ENCODE data around the gene NET1.

NET1 gene

DNA sequence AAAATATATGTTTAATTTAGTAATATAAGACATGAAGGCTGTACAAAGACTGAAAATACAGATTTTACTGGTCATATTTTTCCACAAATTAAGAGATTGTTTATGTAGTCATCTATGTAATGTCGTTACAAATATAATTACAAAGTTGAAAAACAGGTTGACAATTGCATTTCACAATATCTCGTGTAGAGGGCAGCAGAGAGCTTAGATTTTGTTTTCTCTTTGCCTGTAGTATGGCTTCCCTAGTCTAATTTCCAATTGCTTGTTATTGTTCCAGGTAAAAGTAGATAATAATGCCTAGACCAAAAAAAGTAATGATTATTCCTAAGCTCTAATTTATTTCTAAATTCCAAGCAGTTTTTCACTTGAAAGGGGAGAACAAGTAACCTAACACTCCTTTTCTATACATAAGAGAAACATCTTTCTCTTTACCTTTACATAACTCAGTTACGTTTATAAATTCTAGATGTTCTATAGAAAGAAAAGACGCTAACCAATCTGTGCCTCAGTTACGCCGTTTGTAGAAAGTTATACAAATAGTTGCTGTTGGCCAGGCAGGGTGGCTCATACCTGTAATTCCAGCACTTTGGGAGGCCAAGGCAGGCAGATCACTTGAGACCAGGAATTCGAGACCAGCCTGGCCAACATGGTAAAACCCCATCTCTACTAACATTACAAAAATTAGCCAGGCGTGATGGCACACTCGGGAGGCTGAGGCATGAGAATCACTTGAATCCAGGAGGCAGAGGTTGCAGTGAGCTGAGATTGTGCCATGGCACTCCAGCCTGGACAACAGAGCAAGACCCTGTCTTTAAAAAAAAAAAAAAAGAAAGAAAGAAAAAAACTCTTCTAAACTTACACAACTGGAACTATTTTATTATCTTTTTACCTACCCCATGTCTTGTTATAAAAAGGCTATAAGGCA, 30.0 kb downstream of the NET1 start:
- no peak for DNase-seq (ENCODE audit: low read depth)

DNA sequence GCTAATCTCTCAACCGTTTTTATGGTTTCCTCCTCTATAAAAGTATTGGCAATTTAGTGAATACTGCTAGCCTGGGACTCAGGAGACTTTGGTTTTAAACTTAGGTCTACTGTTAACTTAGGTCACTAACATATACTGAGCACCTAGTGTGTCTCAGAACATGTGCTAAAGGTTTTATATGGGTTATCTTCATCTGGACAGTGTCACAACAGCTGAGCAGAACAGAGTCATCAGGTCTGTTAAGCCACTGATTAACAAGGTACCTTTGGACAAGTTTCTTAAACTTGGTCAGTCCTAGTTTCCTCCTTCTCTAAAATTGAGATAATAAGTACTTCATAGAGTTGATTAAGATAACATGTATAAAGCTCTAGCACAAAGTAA, 30.6 kb downstream of the NET1 start:
- no peak for DNase-seq (ENCODE audit: low read depth)

DNA sequence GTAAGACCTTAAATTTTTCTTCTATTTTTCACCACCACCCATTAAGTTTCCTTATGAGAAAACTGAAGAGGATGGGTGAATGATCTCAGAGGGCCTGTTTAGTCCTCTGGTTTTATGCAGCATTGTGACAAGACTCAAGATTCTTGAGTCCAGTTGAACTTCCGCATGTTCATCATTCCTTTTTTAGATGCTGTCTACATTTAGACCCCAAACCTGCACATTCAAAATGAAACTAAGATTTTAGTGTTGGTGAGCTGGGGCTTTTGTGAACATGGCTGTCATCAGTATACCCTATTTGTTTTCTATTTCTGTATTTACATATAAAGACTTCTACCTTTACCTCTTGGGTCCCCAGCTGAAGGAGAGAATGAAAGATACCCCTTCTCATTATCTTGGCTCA, 31.1 kb downstream of the NET1 start:
- DNase-seq (ENCODE audit: low read depth) = no peak

DNA sequence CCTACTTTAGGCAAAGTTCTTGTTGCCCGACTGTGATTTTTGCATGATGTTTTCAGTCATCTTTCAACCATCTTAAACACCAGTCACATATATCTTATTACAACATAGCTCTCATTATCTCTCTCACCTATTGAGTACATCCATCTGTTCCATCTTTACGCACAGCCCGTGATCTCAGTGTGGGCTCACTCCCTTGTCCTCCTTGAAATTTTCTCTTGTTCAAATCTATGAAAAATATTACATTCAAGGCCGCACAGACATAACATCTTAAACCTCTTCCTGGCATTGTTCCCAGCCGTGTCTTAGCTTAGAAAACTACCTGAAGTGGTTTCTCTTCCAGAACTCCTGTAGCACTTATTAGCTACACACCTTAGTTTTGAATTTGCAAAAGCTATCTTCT, 32.6 kb downstream of the NET1 start:
- DNase-seq (ENCODE audit: low read depth) = no peak

DNA sequence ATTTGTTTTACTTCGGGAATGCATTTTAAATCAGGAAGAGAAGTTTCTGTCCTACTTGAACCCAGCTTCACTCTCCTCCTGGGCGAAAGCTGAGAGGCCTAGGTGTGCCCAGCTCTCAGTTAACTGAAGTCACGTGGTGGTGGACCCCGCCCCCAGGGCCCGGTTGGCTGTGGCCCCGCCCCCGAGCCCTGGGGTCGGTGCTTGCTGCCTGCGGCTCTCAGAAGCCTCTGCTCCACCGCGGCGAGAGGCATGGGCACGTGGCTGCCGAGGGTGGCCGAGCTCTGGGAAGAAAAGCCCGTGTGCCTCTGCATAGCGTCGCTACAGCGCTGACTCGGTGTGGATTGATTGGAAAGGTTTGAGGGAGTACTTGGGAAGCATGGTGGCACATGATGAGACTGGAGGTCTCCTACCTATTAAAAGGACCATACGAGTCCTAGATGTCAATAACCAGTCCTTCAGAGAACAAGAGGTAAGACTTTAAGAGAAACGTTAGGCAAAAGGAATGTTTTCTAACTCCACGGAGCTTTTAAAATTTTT, 34.1 kb downstream of the NET1 start:
- peak; percentile 57 for DNase-seq (ENCODE audit: low read depth)

DNA sequence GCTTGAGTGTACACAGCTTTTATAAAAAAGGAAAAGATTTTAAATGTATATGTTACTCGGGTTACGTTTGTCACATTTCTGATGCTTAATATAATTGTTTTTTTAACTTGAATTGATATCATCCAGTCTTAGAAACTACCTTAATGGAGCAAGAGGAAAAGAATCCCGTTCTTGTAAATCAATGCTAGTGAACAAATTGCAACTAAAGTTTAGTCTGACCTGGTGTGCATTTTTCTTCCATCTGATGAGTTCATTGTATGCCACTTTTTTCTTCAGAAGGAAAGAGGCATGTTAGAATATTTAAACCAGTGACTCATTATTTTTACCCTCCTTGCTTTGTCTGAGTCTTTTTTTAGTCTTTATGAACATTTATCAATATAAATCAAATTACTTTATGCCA, 34.7 kb downstream of the NET1 start:
- no peak for DNase-seq (ENCODE audit: low read depth)

DNA sequence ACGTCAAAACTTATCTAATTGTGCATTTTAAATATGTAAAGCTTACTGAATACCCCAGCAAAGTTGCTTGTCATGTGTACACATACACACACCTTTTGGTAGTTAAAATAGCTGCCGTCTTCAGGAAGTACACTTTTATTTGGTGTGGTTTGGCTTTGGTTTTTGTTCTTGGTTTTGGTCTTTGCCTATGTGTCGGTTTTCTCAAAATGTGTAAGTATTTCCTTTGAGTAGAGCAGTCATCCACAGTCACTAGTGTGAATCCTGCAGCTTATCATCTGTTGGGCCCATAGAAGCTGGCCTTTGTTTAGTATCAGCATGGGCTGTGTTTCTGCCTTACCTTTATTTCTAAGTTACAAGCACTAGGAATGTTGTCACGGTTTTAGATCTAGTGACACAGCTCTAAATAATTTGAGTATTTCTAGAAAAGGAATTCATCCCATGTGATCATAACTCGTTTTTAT, 35.3 kb downstream of the NET1 start:
- DNase-seq (ENCODE audit: low read depth) = no peak

DNA sequence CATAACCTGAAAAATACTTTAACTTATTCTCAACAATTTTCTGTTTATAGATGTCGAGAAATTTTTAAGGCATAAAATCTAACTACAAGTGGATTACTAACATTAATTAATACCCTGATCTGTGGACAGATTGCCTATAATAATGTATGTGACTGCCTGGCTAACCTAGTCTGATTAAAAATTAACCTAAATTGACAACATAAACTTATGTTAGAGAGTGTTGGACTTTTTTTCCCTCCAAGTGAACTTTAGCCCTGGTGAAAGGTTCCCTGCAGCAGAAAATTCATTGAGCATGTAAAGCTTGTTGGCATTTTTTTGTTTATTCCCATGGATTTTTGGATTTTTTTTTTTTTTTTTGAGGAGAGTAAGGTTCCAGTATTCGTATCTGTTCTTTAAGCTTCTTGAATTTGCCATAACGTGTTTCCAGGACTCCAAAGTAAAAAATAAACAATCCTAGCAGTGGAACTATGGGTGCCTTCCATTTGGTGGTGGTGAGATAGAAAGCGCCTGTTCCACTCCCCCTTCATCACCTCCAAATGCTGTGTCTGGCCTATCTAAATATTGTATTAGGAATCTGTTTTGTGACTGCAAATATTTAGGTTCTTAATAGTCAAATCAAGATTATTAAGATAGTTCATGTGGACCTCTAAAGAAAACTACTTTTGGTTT, 36.1 kb downstream of the NET1 start:
- DNase-seq (ENCODE audit: low read depth) = no peak

DNA sequence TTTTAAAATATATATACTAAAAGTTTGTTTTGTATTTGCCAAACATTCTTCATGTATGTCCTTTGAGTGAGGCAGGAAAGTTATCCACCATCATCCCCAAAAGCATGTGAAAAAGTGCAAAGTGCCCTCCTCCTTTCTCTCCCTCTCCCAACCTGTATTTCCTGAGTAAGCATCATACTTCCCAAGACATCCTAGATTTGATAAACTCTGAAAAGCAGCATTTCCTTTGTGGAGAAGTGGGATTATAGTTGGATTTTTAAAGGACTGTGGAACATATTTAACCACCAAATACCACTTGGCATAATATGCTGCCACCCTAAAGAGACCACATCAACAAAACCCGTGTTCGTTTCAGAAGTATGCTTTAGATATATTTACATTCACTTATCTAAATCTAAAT, 36.9 kb downstream of the NET1 start:
- DNase-seq (ENCODE audit: low read depth) = no peak

DNA sequence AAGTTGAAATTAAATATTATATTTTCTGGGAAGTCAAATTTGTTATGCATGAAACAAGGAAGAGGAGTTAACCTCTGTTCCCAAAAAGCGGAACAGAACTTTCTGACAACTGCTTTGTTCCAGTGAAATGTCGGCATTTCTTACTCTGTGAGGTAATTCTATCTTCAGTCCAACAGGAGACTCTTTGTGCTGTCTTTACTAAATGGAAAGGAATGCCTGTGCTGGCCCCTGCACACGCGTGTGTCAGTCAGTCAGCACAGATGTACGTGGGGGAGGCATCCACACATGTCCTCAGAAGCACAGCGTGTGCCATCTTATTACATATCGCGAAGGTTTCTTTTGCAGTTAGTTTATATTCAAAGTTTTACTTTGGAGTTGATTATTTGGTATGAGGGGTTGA, 37.5 kb downstream of the NET1 start:
- DNase-seq (ENCODE audit: low read depth) = no peak

DNA sequence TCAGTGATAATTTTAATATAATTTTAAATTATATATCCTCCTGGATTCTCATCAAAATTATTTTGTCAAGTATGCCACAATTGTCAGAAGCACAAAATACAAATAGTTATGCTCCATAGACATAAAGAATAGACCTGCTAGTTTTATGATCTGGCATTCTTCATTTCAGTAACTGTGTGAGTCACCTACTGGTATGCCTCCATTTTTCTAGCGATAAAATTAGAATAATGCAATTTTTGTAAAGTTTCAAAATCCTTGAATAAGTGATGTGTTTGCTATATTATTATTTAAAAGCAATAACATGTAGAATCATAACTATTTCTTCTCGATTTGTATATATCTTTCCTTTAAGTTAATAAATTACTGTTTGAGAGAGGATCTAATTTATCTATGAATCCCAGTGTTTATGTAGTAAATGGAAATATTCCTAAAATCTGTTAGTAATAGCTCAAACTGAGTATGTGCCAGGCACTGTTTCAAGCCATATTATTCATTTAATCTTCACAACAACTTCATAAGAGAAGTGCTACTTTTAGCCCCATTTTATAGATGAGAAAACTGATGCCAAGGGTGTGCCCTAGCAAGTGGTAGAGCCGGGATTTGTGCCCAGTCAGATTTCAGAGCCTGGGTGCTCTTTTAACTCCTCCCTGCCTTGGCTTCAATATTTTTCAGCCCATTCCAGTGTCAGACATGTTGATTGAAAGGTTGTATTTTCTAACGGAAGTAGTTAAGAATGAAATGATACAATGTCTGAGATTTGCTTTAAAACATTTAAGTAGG, 38.4 kb downstream of the NET1 start:
- no peak for DNase-seq (ENCODE audit: low read depth)

DNA sequence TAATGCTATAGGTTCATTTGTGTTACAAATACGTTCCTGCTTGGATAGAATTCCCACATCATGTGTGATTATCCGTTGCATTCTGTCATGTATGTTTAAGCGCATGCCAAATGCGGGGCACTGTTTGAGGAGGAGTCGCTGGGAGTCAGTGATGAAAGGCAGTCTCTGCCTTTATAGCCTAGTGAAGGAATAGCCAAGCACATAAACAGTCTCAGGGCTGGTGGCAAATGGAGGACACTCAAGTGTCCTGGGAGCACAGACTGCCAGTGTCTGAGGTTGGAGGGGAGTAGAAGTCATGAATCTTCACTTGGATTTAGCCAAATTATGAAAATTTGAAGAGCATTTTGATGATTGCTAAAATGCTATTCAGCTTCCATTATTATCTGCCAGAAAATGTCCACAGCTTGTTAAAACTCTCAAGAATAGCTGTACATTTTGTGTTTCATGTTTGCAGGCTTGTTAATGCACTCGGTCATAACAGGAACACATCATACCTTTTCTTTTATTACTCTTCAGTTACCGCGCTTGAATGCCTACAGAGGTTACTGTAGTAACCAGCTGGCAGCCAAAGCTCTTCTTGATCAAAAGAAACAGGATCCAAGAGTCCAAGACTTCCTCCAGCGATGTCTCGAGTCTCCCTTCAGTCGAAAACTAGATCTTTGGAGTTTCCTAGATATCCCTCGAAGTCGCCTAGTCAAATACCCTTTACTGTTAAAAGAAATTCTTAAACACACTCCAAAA, 41.6 kb downstream of the NET1 start:
- DNase-seq (ENCODE audit: low read depth) = no peak

DNA sequence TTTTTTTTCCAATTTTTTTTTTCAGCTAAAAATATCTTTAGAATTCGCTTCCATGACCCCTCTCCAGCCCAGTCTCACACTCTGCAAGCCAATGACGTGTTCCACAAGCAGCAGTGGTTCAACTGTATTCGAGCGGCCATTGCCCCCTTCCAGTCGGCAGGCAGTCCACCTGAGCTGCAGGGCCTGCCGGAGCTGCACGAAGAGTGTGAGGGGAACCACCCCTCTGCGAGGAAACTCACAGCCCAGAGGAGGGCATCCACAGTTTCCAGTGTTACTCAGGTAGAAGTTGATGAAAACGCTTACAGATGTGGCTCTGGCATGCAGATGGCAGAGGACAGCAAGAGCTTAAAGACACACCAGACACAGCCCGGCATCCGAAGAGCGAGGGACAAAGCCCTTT, 44.2 kb downstream of the NET1 start:
- DNase-seq (ENCODE audit: low read depth) = no peak

DNA sequence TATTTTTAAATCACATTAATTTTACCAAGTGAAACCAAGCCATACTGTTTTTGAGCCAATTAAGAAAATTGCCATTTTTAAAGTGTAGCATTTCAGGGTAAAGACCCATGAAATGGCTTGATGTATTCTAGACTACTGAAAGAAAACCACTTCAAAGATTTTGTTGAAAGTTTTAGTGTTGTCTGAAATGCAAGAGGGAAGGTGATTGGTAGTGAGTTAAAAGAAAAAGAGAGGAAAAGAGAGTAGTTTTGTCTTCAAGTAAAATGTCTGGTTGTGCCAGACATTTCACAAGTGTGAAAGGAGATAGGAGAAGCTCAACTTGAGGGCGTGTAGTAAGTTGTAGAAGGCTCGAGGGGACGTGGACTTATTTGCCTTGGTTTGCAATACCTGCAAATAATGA, 45.4 kb downstream of the NET1 start:
- no peak for DNase-seq (ENCODE audit: low read depth)

DNA sequence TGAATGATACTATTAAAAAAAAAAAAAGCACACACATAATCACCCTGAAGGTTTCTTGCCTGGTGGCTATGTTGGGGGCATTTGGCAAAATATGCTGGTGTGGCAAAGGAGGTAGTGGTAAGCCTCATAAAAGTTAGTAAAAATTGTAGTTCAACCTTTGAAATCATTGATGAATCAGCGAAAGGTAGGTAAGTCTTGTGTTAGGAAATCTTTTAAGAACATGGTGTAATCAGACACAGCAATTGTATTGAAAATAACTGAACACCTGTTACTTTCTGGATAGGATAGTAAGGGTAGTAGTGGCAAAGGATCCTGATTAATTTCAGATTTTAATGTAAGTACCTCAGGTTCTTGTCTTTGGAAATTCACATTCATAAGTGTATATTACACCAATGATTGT, 46.1 kb downstream of the NET1 start:
- no peak for DNase-seq (ENCODE audit: low read depth)

DNA sequence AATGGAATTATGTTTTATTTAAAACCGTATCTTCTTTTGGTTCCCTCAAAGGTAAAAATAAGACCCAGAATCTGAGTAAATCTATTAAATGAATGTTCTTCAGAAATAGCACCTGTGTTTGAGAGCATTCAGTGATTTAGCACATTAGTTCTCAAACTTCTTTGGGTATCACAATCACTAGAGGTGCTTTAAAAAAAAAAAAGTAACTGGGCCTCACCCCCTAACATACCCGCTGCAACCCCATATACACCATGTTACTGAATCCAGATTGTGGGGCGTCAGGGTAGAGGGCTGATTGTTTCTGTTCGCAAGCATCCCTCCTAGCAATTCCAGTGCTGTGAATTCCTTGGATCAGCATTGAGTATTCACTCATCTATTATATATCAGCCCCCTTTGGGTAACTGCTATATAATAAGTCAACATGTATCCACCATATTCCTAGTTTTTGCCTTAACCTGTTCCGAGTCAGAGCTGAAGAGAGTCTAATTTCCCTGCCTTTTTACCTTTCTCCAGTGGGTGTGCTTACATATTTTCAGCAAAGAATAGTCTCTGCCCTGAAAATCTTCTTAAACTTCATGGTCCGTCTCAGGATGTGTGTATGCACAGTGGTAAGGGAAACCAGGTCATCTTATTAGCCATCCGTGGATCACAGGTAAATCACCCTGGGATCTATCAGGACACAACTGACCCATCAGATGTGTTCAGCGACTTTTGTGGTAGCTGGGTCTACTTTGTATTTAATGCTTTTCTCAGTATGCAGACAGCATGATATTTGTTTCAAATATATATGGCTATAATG, 46.8 kb downstream of the NET1 start:
- no peak for DNase-seq (ENCODE audit: low read depth)

DNA sequence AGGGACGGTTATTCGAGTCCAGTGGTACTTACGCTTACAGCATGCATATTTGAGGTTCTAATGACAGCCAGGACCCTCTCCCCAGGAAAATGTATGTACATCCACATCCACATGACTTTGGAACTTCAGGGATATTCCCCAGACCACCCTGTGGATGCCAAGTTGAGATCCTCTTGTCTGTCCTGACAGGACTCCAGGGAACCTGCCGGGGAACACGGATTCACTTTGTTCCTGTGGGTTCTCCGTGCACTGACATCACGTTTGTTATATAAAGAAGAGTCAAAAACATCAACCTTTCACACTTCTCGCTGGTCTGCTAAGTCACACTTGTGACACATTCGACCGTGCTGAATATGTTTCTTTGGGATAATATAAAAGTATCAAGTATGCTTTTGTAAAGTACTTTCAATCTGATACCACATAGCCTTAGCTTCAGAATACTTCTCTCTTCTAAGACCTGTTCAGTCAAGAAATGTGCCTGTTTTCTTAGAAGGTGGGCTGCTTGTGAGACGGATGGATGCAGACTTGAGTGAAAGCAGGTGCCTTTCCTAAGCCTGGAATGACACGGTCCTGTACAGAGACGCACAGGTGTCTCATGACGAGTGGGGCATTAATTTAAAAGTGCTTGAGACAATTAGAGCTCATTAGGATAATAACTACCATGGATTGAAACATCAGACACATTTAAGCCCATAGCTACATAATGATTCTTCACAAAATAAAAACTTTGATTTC, 48.3 kb downstream of the NET1 start:
- no peak for DNase-seq (ENCODE audit: low read depth)

DNA sequence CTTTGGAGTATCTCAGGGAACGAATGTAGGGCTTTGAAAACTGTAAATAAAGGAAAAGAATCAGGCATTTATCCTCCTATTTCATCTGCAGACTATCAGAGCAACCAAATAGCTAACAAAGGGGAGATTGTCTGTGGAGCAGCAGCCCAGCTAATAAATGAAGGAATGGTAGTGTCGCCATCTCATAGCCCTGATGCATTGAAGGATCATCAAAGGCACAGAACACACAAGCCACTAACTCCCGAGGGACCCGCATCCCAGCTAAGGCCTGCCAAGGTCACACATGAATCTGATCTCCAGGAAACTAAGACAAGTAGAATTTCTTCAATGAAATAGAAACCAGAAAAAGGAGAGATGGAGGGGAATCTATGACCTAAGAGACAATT, 48.8 kb downstream of the NET1 start:
- no peak for DNase-seq (ENCODE audit: low read depth)

DNA sequence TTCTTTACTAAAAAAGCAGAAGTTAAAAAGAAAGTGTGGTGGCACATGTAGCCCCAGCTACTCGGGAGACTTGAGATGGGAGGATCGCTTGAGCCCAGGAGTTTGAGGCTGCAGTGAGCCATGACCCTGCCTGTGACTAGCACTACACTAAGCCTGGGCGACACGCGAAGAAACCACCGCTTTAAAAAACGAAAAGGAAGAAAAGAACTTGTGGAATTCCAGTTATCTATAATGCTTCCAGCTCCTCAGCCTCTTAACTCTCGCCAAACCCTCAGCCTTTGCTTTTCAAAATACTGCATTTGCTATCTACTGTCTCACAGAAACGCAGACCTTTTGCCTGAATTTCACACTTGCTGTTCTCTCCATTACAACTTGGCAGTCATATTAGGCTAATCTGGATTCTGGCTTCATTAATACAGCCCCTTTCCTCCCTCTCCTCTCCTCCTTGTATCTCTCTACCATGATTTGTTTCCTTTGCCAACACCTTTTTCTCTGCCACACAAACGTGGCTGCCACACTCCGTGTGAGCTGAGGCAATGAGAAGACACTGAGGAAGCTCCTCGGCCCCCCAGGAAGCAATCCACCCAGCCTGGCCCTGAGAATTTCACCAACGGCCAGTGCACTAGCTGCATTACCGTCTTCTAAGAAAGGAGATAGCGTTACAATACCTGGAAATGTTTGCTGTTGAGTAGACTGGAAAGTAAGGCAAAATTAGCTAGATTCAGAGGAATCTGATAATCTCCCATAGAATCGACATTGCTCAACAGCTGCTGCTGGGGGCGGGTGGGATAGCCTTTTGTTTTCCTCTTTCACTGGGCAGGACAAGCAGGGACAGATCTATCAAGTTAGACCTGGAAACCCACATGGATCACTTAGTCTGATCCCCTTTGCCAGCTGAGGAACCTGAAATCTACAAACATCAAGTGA, 49.8 kb downstream of the NET1 start:
- no peak for DNase-seq (ENCODE audit: low read depth)

Measured in stimulated activated CD8-positive, alpha-beta memory T cell treated with anti-CD3 and anti-CD28 coated beads, Interleukin-12 subunit alpha, Interleukin-12 subunit beta, amount 100 ng/mL, for 4 hours (primary cell).